GM21576 (cell line): ENCODE results near the gene PRAC1.
"Not testable (repeated sequence)": the region's sequence is repeated elsewhere in the genome, so short reads cannot be mapped to it uniquely, and the experiment has no call there.

Source experiments
- ATAC-seq: cut with Tn5 transposase; IDR thresholded peaks from one replicate; pipeline ENCODE4 v1.9.1; 2021; ENCODE audit warnings: mild to moderate bottlenecking, moderate library complexity; ENCODE audit not compliant: unreplicated experiment

Gene PRAC1

DNA sequence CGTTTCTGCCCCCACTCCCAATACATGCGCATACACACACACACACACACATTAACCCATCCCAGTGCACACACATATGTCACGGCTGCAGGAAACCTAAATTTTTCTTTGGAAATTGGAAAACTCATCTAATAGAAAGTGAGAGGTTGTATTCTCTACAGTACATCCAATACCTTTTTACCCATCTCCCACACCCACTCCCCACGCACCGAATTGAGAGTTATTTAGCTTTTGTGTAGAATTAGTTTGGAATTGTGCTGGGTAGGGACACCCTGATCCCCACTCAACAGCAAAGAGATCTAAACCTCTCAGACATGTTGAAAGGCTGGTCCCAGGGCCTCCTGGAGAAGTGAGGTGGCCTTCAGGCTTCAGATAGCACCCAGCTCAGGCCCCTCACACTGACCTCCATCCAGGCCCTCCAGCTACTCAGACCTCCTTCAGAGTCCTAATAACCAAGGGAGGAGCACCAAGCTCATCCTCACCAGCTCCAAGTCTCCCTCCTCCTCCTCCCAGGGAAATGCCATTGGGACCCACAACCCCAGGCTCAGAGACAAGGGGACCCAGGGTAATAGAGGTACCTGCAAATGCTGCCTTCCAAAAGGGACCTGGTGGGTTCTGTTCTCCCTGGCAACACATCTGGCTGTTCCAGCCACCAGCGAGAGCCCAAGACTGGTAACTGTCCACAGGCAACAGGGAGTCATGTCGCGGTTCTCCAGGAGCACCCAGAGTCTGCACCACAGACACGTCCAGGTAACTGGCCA, 5.3 kb upstream of the PRAC1 start:
- no peak for ATAC-seq

DNA sequence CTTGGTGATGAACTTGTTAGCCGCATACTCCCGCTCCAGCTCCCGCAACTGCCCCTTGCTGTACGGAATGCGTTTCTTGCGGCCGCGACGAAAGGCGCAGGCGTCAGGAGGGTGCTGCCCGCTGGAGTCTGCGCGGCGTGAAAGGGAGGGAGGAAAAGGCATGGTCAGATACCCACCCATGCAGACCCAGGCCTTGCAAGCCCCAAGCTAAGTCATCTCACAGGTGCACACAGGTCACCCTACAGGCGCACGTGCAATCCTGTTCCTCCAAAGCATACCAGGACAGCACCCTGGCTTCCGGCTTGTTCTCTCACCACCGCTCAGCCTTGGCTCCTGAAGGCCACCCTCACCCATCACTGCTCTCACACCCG, 4.6 kb upstream of the PRAC1 start:
- ATAC-seq = no peak

GRCh38 chr17:48726114-48726915, 4.0 kb upstream of the PRAC1 start:
- ATAC-seq = no peak

- no peak for ATAC-seq
These were observed 3.2 kb upstream of the PRAC1 start for GRCh38 chr17:48725288-48726064.

- ATAC-seq = no peak
These were observed 2.6 kb upstream of the PRAC1 start for GRCh38 chr17:48725004-48725287.

GRCh38 chr17:48724251-48725003, 2.1 kb upstream of the PRAC1 start:
- no peak for ATAC-seq

GRCh38 chr17:48723423-48724250, 1.3 kb upstream of the PRAC1 start:
- ATAC-seq = no peak

GRCh38 chr17:48722915-48723422, 651 bp upstream of the PRAC1 start, which contains the start of gene PRAC2:
Gene PRAC2 (plus strand): TSS chr17:48723185. CDS start chr17:48724411, 1,226 bp downstream.
- no peak for ATAC-seq

GRCh38 chr17:48721009-48721402, 1.3 kb downstream of the PRAC1 start:
- no peak for ATAC-seq

DNA sequence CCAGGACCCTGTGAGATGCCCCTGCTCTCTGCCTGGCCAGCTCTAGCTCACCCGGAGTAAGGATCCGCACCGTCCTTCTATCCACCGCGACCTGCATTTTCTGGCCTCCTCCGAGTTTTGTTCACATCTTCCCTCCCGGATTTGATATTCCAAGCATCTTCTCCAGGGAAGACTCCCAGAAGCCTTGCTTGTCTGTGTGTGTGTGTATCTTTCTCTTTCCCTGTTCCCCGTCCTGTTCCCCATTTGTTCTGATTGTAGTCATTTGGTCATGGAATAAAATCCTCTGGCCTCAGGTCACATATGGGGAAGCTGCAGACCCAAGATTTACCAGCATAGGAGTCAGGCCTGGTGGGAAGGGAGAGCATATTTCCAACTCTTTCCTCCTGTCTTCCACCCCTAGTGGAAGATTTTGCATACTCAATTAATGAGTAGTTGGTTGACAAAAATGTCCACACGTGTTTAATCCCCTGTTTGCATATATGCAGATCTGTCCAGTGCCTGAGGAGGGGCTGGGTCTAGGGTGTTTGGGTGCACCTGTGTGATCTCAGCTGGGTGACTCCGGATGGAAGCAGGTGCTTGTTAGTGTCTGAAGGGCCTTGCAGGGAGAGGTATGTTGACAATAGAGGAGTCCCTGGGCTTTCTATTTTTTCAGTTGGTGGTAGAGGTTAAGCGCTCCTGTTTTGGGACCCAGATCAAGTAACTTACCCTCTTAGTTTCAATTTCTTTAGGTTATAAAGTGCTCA, 1.9 kb downstream of the PRAC1 start:
- no peak for ATAC-seq

DNA sequence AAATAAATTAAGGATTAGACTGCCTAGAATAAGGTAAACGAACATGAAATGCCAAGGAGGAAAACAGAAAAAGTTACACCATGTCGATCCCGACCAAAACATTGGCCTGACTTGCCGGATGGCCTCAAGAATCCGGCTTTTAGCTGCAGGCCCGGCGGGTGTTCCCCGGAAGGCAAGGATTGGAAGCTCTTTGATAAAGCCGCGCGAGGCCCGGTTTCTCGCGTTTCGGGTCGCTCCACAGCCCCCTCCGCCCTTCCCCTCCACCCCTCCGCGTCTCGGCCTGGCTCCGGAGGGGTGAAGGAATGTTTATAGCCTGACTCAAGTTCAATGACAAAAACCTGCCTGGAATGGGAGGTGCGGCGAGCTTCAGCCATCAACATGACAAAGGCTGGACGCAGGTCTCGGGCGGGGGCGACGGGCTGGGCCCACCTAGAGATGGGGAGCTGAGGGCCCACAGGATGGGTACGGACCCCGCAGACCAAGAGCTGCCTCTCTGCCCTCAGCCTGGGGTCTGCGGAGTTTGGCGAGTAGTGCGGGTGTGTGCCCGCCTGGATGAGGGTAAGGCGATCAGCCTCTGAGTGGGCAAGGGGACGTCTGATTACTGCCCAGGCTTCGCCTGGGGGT, 2.6 kb downstream of the PRAC1 start:
- ATAC-seq = no peak

DNA sequence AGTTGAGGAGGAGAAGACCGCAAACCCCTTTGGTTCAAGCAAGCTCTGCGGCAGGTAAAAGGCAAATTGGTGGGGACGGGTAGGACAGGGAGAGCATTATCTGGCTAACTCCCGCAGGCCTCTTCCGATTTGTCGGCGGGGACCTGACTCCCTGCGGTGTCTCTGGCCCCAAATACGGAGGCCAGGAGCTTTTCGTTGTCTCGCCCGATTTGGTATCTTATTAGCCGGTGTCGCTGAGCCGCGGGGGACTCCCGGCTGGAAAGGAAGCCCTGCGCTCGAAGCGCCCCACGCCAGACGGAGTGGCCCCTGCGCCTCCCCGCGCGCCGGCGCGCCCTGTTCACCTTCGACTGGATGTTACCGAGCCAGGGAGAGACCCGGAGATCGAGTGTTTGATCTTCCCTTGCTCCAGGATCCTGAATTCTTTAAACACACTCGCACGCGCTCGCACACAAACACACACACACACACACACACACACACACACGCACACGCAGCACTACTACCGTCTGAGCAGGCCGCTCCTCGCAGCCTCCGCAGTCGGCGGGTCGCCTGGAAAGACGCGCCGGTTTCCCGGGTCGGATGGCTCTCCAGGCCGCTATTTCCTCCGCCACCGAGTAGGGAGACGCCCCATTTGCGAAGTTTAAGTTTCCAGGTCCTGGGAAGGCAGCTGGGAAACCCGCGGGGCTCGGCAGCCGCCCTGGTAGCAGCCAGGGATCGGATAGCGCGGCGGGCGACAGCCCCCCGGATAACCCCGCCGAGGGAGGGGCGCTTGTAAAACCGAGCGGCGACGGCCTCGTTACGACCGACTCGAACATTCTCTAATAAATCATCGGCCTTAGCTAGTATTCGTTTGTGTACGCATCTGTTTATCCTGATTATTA, 3.3 kb downstream of the PRAC1 start:
- ATAC-seq = no peak

- ATAC-seq = no peak
These were observed 4.0 kb downstream of the PRAC1 start for GRCh38 chr17:48718227-48718760.

GRCh38 chr17:48717367-48718226, 4.7 kb downstream of the PRAC1 start:
- no peak for ATAC-seq

- ATAC-seq = not testable (repeated sequence)
These were observed 5.8 kb downstream of the PRAC1 start for GRCh38 chr17:48716549-48716948.
